Measurements from ENCODE around the gene EFNA3.

DNA sequence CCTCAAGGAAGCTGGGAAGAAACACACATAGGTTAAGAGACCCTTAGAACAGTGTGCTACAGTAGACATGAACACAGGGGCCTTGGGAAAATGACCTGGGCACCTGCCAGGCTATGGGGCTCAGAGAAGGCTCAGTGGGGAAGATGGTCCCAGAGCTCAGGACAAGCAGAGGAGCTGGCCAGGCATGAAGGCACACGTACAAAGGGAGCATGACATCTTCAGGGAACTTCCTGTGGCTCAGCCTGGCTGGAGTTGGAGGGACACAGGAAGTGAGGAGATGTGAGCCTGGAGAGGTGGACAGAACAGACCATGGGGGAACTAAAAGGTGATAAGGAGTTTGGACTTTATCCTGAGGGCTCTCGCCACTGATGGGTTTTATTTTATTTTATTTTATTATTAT, 53.2 kb downstream of the EFNA3 start:
- TF ChIP-seq, protein P1, sequence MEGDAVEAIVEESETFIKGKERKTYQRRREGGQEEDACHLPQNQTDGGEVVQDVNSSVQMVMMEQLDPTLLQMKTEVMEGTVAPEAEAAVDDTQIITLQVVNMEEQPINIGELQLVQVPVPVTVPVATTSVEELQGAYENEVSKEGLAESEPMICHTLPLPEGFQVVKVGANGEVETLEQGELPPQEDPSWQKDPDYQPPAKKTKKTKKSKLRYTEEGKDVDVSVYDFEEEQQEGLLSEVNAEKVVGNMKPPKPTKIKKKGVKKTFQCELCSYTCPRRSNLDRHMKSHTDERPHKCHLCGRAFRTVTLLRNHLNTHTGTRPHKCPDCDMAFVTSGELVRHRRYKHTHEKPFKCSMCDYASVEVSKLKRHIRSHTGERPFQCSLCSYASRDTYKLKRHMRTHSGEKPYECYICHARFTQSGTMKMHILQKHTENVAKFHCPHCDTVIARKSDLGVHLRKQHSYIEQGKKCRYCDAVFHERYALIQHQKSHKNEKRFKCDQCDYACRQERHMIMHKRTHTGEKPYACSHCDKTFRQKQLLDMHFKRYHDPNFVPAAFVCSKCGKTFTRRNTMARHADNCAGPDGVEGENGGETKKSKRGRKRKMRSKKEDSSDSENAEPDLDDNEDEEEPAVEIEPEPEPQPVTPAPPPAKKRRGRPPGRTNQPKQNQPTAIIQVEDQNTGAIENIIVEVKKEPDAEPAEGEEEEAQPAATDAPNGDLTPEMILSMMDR (IDR thresholded peaks at IDR 0.05; ENCODE audit: extremely low read depth in 1 of 2, insufficient read depth in 1 of 2, low read depth in 1 of 2, low read length in 2 of 2) = no peak
- TF ChIP-seq EZH2 (IDR thresholded peaks at IDR 0.05; ENCODE audit: borderline replicate concordance, low read depth, low read length, severe bottlenecking) = no peak
- TF ChIP-seq POLR2A (IDR thresholded peaks at IDR 0.05; ENCODE audit: low read depth, low read length) = no peak
- no peak for TF ChIP-seq MYC (IDR thresholded peaks at IDR 0.05; ENCODE audit: low read depth, low read length)
- no peak for TF ChIP-seq POLR2AphosphoS5 (IDR thresholded peaks at IDR 0.05; ENCODE audit: insufficient read depth, low read depth, low read length)
- TF ChIP-seq, protein P2, sequence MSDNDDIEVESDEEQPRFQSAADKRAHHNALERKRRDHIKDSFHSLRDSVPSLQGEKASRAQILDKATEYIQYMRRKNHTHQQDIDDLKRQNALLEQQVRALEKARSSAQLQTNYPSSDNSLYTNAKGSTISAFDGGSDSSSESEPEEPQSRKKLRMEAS (IDR thresholded peaks at IDR 0.05; ENCODE audit: insufficient read depth, insufficient read length) = no peak
- TF ChIP-seq JUN (IDR thresholded peaks at IDR 0.05; ENCODE audit: borderline replicate concordance, insufficient read depth, insufficient read length, low read depth) = no peak
- TF ChIP-seq GATA2 (IDR thresholded peaks at IDR 0.05; ENCODE audit: insufficient read depth, insufficient read length, low read depth, low read length) = no peak
- TF ChIP-seq FOS (IDR thresholded peaks at IDR 0.05; ENCODE audit: borderline replicate concordance, insufficient read depth, low read length) = no peak

Measured in endothelial cell of umbilical vein (primary cell).